ENCODE results near the gene ZNF454.

Gene ZNF454

GRCh38 chr5:179006564-179006963, 65.6 kb downstream of the ZNF454 start:
- H3K4me3 ChIP-seq (ENCODE audit: low read length), result no peak overlapping the region
- DNase-seq (ENCODE audit: low read depth), result no peak
- TF ChIP-seq CTCF (IDR thresholded peaks at IDR 0.05; ENCODE audit: insufficient read depth, low read depth, low read length, missing control alignments), result no peak

GRCh38 chr5:179008667-179009066, 67.7 kb downstream of the ZNF454 start:
- TF ChIP-seq CTCF (IDR thresholded peaks at IDR 0.05; ENCODE audit: insufficient read depth, low read depth, low read length, missing control alignments), result no peak
- DNase-seq (ENCODE audit: low read depth), result no peak
- H3K4me3 ChIP-seq (ENCODE audit: low read length), result no peak overlapping the region
